HG03432 (cell line): Measurements from ENCODE around the gene RIMKLB.
A peak's percentile ranks its signal among the peaks of the same experiment; 100 is the strongest.
"Not testable (repeated sequence)": the region's sequence is repeated elsewhere in the genome, so short reads cannot be mapped to it uniquely, and the experiment has no call there.

Experiments used
- ATAC-seq: cut with Tn5 transposase; IDR thresholded peaks from one replicate; pipeline ENCODE4 v1.9.1; 2021; ENCODE audit warnings: mild to moderate bottlenecking, moderate library complexity; ENCODE audit not compliant: unreplicated experiment

Gene RIMKLB

DNA sequence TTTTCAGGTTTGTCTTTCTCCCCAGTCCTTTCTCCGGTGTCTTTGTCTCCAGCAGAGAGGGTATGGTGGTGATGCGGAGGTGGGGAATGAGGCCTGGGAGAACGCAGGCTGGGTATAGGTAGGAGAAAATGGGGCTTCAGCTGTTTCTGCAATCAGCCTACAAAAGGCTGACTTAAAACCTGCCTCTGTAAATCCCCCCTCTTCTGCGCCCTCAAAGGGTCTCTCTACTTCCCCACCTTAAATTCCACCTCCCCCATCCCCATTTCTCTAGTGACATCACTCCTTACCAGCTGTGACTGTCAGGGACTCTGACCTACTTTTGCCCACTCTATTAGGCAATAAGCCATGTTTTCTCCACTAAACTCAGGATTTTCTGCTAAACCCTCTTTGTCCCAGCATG is 8.1 kb upstream of the RIMKLB start:
- no peak for ATAC-seq

DNA sequence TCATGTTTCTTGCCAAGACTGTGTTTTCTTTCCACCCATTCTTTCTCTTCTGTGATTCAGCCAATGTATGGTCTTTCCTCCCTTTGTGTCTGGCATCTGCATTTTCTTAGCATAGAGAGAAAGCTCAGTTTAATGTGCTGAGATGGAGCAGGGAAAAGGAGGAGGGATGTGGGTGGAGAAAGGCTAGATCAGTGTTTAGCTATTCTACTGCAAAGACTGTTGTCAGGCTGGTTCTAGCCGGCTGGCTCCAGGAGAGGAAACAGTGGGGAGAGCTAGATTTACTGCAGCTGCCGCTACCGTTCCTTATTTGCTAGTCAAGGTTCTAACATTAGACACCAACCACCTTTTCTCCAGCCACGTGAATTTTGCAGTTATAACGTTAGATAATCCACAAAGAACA is 5.2 kb upstream of the RIMKLB start:
- no peak for ATAC-seq

DNA sequence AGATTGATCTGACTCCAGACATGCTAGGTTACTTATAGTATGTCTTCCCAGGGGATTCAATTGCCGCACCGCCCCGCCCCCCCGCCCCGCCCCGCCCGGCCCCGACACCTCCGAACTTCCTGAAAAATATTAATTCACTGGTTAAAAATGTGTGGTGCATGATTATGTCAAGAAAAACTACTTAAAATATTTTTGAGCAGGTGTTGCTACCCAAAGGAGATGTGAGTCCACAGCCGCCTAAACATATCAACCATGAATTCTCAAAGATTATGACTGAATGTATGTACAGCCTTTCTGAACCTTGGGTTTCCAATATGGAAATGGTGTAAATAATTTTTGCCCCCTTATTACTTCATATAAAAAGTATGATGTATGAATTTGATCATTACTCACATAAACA is 2.7 kb upstream of the RIMKLB start:
- no peak for ATAC-seq

DNA sequence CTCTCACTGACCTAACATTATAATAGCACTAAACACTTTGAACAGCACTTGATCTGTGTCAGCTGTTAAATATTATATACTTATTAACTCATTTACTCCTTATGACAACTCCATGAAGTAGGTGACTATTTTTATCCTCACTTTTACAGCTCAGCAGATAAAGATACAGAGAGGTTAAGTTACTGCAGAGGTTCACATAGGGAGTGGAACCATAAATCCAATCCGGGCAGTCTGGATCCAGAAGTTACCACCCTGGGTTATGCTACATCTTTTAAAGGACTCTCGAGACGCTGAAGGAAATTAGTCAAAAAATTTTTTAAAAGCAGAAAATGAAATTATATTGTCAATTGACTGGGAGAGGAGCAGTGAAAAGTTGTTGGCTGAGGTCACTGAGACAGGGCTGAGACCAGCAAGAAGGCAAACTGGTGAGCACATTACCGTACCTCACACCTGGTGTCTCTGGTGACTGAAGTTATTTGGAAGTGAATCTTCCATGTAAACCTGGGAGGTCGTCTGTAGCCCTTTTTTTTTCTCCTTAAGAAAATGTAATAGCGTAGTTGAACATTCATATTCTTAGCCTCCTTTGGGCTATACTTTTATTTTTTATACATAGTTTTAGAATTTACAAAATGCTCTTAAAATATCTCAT is 1.2 kb upstream of the RIMKLB start:
- ATAC-seq, result no peak

DNA sequence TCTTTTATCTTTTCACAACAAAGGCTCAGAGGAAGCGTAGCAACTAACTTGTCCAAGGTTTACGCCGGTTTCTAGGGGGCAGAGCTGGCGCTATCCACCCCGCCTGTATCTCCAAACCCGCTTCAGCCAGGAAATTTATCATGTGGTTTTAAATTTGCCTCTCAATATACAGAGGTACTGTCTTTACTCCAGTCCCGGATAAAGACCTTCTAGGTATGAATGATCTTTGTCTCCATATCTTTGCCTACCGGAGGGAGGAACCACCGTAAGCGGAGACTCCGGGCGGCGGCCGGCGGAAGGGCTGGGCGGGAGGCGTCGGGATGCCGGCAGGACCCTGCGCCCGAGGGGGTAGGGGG is 693 bp upstream of the RIMKLB start:
- no peak for ATAC-seq

DNA sequence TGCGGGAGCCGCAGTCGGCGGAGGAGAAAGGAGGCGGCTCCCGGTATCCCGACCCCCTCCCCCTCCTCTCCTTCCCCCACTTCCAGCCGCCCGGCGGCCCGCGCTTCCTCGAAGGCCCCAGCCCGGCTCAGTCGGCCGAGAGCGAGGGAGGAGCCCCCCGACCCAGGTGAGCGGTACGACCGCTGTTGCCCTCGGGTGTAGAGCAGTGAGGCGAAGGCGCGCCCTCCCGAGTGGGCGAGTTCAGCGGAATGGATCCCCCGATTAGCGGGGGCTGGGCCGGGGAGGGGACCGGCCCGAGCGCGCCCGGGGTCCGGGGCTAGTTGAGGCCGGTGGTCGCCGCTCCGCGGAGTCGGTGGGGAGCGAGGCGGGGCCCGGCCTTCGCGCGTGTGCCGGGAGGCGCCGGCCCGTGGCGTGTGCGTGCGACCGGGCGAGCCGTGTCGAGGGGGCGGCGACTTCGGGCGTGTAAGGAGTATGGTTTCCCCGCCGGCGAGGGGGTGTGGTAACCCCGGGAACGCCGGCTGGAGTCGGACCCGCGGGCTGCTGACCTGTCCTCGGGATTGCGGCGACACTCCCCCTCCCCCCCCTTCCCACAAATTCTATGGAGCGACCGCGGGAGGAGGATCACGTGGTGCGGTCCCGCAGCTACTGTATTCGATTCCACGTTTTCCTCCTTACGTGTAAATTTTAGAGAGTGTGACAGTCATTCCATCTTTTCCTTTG is 501 bp downstream of the RIMKLB start:
- ATAC-seq, result peak; percentile 34

DNA sequence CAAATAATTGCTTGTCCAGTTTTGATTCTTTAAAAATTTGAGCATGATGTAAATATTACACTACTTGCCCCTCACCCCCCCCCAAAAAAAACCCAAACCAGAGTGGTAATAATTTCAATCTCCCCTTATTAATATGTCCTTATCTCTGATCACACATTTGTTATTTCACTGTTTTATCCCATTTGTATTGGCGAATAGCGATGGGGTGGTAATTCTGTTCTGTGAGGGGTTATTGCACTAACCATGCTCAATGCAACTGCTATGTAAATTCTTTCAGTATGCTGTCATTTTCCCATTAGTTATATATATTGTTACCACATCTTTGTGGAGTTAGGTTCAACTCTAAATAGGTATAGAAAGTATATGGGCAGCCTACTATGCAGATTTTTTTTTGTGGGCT is 1.1 kb downstream of the RIMKLB start:
- no peak for ATAC-seq

DNA sequence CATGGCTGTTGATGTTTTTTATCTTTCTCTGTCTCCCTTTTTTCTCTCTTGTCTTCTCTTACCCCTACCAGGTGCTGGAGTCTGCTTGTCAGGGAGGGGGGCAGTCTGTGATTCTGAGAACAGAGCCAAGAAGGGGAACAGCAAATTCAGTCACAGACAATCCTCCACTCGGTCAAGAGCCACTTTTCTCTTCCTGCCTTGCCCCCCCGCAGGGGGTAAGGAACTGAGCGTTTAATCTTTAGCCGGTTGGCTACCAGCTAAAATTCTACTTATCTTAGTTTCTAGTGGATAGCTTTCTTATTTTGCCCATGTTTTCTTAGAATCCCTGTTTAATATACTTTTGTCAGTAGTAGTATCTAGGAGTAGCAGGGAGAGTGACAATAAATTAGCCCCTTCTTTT is 1.9 kb downstream of the RIMKLB start:
- no peak for ATAC-seq

DNA sequence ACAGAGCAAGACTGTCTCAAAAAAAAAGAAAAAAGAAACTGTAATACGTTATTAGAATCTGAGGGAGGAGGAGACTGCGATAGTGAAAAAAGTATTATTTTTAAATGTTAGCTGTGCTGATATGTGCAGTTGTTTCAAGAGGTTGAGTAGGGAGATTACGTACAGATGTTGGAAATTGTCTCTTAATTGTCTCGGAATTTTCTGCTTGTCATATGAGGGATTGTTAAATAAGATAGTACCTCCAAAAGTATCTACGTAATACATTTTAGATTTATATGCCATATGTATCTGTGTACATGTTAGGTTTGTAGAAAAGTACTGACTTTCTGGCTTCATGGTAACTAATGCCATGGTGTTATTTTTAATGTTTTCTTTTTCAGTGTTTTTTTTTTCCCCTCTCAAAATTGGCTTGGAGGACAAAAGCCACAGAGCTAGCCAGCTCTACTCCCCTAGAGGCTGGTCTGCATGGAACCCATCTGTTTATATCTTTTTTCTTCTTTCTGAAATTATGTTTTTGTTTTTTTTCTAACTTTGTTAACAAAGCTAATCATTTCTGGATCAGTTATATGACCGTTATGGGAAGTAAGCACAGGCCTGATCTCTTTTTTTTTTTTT is 3.4 kb downstream of the RIMKLB start:
- no peak for ATAC-seq

DNA sequence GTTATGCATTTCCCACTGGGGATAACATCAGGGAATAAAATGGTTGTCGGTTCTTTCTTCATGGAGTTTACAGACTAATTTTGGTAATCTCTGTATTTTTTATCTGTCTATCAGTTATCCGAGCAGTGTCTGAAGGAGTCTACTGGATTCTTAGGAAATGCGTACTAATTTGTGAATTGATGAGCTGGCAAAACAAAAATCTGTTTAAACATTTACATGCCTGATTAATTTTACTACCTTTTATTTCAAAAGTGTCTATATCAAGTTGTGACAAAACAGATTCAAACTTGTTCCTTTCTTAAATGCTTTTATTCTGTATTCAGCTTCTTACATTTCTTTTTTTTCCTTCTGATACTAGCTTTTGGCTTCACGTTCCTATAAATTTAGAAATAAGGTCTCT is 4.4 kb downstream of the RIMKLB start:
- ATAC-seq, result no peak

DNA sequence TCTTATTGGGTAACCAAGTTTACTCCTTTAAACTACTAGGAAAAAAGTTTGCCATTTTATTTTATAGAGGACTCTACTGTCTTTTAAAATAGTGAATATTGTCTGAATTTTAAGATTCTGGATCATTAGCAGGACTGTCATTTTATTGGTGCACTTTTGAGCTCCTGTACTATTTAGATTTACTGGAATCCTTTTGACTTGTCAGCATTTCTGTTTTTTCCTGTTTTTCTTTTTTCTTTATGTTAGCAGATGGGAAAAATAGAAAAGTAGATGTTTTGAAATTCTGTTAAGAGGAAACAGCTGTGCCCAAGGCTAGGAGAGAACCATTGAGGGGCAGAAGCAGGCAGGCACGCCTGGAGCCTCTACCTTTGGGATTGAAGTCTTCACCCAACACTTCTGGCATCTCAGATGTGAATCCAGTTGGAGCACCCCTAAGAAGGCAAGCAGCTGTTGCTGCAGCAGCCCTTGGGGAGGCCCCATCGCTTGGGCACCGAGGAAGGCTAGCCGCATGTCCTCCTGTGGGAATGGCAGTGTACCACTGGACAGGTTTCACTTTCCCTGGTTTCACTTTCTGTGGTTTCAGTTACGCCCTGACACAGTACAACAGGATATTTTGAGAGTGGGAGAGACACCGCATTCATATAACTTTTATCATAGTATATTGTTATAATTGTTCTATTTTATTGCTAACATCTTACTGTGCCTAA is 11.5 kb downstream of the RIMKLB start:
- ATAC-seq, result no peak

DNA sequence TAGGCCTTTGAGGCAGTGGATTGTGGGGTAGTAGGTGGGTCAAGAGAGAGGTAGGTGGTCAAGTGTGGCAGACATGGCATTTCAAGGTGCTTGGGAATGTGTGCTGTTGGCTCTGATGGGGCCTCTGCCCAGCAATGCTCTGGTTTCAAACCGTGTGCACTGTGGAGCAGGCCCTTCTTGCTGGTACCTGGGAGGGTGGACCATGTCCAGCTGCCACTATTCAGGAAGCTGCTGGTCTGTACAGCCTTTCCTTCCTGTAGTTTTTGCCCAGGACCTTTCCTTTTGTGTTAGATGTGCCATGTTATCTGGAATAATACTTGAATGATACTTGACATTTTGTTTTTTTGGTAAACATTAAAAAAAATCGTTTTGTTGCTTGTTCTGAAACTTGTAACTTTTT is 14.8 kb downstream of the RIMKLB start:
- no peak for ATAC-seq

DNA sequence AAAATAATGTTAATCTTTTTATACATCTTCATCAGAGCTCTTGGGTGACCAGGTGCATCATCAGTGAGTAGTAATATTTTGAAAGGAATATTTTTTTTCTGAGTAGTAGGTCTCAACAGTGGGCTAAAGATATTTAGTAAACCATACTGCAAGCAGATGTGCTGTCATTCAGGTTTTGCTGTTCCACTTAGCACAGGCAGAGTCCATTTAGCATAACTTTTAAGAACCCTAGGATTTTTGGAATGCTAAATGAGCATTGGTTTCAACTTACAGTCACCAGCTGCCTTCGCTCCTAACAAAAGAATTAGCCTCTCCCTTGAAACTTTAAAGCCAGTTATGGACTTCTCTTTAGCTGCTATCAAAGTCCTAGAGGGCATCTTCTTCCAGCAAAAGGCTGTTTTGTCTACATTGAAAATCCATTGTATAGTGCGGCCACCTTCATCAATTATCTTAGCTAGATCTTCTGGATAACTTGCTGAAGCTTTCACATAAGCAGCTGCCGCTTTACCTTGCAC is 24.6 kb downstream of the RIMKLB start:
- no peak for ATAC-seq

DNA sequence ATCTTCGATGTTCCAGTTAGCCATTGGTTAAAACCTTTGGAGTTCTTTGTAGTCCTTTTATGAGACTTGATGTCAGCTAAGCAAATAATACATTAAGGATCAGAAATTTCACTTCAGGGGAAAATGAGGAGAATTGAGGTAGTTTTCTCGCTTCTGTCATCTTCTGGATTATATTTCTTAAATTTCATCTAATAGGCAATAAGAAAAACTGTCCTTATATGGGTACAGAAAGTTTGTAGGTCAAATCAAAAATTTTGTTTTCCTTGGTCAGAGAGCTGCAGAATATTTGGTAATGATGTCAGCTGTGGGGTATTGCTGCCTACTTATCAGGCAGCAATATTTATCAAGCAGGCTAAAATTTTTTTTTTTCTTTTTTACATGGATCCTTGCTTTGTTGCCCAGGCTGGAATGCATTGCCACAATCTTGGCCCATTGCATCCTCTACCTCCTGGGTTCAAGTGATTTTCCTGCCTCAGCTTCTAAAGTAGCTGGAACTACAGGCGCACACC is 37.1 kb downstream of the RIMKLB start:
- ATAC-seq, result no peak

DNA sequence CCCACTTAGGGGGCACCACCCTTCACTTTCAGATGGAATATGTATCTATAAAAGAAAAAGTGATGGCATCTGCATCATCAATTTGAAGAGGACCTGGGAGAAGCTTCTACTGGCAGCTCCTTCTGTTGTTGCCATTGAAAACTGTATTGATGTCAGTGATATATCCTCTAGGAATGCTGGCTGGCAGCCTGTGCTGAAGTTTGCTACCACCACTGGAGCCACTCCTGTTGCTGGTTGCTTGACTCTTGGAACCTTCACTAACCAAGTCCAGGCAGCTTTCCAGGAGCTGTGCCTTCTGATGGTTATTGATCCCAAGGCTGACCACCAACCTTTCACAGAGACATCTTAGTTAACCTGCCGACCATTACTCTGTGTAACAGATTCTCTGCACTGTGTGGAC is 44.7 kb downstream of the RIMKLB start:
- no peak for ATAC-seq

DNA sequence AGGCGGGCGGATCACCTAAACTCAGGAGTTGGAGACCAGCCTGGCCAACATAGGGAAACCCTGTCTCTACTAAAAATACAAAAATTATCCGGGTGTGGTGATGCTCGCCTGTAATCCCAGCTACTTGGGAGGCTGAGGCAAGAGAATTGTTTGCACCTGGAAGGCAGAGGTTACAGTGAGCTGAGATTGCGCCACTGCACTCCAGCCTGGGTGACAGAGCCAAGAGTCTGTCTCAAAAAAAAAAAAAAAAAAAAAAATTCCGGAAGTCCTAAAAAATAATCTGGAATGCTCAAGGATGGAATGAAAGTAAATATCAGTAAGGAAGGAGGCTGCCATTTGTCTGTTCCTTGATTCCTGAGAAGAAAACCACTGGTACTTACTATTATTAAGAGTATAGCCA is 45.3 kb downstream of the RIMKLB start:
- not testable (repeated sequence) for ATAC-seq

DNA sequence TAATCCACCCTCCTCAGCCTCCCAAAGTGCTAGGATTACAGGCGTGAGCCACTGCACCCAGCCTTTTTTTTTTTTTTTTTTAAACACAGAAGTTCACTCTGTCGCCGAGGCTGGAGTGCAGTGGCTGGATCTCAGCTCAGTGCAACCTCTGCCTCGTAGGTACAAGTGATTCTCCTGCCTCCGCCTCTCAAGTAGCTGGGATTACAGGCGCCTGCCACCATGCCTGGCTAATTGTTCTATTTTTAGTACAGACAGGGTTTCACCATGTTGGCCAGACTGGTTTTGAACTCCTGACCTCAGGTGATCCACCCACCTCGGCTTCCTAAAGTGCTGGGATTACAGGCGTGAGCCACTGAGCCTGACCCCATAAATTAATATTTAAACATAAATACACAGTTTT is 47.8 kb downstream of the RIMKLB start:
- ATAC-seq, result not testable (repeated sequence)

DNA sequence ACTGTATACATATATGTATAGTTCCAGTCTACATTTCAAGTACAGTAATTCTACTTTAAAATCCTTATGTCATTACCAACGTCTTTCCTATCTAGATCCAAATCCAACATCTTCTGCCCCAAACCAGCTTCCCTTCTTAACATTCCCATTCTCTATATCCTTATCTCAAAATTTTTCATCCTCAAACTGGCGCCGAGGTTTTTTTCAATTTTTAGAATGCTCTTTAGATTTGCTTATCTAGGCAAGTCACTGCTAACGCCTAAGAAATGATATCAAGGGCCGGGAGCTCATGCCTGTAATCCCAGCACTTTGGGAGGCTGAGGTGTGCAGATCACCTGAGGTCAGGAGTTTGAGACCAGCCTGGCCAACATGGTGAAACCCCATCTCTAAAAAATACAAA is 48.3 kb downstream of the RIMKLB start:
- no peak for ATAC-seq

DNA sequence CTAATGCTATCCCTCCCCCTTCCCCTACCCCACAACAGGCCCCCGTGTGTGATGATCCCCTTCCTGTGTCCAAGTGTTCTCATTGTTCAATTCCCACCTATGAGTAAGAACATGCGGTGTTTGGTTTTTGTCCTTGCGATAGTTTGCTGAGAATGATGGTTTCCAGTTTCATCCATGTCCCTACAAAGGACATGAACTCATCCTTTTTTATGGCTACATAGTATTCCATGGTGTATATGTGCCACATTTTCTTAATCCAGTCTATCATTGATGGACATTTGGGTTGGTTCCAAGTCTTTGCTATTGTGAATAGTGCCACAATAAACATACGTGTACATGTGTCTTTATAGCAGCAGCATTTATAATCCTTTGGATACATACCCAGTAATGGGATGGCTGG is 62.3 kb downstream of the RIMKLB start:
- ATAC-seq, result not testable (repeated sequence)

DNA sequence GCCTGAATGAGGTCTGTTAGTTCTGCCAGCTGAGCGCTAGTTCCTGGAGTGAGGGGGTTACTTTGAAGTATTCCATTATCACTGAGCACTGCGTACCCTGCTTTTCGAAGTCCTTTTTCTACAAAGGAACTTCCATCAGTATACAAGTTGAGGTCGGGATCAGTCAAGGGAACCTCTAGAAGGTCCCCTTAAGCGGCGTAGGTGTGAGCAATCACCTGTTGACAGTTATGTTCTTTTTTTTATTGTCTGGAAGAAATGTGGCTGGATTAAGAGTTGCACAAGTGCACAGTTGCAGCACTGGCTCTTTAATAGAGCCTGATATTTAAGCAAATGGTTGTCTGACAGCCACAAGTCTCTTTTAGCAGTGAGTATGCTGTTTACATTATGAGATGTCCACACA is 64.9 kb downstream of the RIMKLB start:
- ATAC-seq, result not testable (repeated sequence)

DNA sequence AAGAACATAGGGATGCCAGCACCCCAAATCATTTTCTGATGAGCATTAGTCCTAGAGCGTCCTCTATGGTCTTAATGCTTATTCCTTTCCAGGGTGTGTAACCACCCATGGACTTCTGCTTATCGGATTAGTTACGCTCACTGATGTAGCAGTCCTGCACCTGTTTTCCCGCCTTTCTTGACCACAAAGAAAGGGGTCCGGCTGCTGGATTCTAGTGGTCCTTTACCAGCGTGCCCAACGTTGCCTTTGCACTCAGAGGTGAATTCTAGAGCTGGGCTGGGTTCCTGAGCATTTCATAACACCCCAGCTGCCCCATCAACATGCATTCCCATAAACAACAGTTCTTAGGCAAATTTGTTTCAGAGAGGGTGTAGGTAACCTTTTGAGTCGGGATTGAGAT is 68.3 kb downstream of the RIMKLB start:
- ATAC-seq, result not testable (repeated sequence)
